GM18526 (cell line): ENCODE measurements around the gene ZNF786.

Experiments
- POLR2A ChIP-seq: IDR thresholded peaks from 3 replicates; pipeline ENCODE4 v1.6.1; 2011; ENCODE audit not compliant: insufficient read length; ENCODE audit errors: extremely low read depth

The ZNF786 gene, protein sequence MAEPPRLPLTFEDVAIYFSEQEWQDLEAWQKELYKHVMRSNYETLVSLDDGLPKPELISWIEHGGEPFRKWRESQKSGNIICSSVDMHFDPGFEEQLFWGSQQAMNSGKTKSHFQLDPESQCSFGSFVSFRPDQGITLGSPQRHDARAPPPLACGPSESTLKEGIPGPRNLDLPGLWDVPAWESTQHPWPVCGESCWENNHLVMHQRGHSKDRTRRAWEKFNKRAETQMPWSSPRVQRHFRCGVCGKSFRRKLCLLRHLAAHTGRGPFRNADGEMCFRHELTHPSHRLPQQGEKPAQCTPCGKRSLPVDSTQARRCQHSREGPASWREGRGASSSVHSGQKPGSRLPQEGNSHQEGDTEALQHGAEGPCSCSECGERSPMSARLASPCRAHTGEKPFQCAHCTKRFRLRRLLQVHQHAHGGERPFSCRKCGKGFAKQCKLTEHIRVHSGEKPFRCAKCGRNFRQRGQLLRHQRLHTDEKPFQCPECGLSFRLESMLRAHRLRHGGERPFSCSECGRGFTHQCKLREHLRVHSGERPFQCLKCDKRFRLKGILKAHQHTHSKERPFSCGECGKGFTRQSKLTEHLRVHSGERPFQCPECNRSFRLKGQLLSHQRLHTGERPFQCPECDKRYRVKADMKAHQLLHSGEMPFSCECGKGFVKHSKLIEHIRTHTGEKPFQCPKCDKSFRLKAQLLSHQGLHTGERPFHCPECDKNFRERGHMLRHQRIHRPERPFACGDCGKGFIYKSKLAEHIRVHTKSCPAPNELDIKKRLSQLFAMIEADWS

DNA sequence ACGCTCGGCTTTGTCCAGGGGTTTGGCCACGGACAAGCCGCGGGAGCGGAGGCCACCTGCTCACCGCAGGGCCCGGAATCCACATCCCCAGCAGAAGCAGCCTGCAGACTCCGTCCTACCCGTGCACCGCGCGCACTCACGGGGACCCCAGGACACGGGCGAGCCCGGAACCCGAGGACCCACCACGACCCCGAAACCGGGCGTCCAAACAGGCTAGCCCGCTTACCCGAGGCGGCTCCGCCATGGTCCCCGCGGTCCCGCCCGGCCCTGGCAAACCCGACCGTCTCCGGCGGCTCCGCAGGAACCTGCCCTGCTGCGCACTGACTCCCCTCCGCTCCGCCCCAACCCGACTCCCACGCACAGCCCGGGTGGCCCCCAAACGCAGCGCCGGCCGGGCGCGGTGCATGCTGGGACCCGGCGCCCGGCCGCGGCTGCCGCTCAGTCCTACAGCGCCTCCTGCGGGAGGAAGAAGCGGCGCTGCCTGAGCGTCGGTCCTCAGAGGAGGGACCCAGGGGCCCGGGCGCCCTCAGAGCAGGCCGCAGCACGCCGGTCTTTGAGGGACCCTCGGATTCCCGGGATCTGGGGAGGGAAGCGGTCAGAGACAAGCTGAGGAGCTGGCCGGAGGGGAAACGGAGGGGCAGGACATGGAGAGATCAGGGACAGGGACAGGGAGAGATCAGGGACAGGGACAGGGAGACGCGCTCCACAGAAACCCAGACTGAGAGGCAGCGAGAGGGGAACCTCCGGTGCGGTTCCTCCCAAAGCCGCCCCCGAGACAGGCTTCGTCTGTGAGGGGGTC lies at the start of gene ZNF786:
Gene ZNF786 (minus strand): TSS at position 322 of the 799 bp plus-strand sequence. CDS start 78 bp downstream, at position 244.
- peak; percentile 96 for TF ChIP-seq POLR2A

DNA sequence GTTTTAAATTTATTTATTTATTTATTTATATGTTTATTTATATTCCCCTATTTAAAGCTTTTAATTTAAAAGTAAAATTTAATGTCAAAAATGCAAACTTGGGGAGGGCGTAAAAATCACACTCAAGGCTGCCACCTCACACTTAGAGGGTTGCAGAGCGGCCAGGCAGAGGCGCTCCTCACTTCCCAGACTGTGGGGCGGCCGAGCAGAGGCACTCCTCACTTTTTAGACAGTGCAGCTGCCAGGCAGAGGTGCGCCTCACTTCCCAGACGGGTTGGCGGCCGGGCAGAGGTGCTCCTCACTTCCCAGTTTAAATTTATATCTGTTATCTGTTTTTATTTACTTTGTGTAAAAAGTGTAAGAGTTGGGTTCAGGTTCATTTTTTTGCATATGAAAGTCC lies 45.6 kb upstream of the ZNF786 start:
- TF ChIP-seq POLR2A: no peak

DNA sequence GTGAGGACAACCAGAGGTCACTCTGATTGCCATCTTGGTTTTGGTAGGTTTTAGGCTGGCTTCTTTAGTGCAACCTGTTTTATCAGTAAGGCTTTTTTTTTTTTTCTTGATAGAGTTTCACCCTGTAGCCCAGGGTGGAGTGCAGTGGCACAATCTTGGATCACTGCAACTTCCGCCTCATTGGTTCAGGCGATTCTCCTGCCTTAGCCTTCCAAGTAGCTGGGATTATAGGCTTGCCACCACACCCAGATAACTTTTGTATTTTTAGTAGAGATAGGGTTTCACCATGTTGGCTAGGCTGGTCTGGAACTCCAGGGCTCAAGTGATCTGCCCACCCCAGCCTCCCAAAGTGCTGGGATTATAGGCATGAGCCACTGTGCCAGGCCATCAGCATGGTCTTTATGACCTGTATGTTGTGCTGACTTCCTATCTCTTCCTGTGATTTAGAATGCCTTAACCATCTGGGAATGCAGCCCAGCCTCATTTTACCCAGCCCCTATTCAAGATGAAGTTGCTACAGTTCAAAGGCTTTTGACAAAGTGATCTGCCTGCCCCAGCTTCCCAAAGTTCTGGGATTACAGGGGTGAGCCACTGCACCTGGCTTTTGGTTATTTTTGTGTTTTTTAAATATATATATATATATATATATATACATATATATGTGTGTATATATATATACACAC lies 42.7 kb upstream of the ZNF786 start:
- no peak for TF ChIP-seq POLR2A

DNA sequence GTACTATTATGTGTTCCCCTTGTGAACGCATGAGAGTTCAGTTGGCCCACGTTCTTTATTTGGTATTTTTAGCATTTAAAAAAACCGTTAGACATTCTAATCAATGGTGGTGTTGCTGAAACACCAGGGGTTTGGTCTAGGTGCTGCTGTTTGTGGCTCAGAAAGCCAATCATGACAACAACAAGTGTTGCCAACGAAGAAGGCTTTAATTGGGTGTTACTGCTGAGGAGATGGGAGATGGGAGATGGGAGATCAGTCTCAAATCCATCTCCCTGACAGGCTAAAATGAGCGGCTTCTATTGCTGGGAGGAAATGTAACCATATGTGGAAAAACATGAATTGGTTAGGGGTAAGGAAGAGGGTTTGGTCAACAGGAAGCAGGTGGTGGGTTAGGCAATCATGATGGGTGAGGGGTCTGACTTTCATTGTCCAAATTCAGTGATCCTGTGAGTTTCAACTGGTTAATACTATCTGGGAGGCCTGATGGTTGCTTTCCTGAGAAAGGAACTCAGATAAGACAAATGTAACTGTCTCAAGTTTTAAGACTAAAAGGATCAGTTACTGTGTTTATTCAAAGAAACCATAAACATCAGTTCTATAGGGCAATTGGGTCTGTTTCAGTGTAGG lies 40.2 kb upstream of the ZNF786 start:
- TF ChIP-seq POLR2A: no peak

DNA sequence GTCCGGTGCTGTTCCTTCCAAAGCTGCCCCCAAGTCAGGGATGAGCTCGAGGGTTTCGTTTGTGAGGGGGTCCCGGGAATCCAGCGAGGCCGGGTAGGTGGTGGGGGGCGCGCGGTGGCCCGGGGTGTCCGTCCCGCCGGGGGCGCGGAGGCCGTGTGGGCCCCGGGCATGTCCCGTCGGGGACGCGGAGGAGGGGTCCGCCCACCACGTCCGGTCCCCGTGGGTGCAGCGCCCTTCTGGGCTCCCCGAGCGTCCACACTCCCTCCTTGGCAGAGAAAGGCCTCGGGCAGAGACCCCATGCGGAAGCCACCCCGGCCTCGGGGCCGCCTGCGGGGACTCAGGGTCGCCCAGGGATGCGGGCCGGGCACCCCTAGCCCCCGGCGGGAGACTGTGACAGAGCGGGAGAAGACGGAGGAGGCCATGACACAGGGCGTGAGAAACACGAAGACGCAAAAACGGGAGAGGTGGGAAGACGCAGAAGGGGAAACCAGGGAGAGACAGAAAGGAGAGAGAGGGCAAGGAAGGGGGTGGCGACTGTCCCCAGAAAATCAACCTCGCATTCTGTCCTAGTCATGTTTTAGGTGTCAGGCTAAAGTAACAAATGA lies 36.2 kb upstream of the ZNF786 start:
- TF ChIP-seq POLR2A: peak; percentile 4

DNA sequence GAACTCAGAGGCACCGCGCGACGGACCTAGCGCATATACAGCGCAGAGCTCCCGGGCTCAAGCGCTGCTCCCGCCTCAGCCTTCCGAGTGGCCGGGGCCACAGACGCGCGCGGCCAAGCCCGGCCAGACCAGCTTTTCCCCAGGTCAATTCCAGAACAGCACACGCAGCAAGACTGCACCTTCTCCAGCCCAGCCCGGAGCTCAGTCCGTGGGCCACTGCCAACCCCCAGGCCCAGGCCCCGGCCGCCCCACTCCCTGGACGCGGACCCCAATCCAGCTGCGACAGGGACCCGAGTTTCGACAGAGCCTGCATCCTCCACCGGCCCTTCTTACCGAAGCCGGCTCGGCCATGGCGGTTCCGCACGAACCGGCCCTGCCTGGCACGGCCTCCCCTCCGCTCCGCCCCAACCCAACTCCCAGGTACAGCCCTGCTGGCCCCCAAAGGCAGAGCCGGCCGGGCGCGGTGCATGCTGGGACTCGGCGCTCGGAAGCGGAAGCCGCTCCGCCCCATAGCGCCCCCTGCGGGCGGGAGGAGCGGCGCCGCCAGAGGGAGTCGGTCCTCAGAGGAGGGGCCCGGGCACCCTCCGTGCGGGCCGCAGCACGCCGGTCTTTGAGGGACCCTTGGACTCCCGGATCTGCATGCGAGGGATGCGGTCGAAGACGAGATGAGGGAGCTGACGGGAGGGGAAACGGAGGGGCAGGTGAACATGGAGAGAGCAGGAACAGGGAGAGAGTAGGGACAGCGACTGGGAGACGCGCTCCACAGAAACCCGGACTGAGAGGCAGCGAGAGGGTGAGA lies 35.5 kb upstream of the ZNF786 start, which contains the start of gene ZNF425:
Gene ZNF425 (minus strand): TSS at position 462 of the 799 bp plus-strand sequence. CDS start 111 bp downstream, at position 351.
- TF ChIP-seq POLR2A: peak; percentile 97

DNA sequence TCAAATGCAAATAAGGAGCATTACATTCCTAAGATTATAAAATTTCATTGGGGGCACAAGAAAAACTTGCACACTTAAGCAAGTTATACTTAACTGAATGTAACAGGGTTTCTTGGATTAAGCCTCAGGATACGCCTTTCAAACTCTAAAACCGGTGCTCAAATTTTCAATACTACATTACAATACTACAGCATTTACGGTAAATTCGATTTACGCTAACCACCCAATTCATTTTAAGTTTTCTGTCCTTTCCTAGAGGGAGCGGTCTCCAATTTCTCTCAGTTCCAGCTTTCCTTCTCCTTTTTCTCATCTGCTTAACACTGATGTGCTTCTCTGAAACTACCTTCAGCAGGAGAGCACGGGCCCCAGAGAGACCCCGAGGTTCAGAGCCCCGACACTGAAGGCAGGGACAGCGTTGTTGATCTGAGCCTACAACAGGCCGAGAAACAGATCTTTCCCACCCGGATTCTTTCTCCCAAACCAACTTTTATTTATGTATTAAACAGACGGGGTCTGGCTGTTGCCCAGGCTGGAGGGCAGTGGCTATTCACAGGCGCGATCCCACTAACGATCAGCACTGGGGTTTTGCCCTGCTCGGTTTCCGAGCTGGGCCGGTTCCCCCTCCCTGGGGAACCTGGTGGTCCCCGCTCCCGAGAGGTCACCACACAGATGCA lies 34.8 kb upstream of the ZNF786 start:
- TF ChIP-seq POLR2A: no peak

DNA sequence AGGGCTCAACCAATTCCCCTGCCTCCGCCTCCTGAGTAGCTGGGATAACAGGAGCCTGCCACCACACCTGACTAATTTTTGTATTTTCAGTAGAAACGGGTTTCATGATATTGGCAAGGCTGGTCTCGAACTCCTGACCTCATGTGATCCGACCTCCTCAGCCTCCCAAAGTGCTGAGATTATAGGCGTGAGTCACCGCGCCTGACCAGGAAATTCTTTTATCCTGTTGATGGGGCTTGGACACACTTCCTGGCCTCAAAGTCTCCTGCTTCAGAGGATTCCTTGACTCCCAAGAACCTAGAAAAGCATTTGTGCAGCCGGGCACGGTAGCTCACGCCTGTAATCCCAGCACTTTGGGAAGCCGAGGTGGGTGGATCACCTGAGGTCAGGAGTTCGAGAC lies 19.5 kb upstream of the ZNF786 start:
- TF ChIP-seq POLR2A: no peak

DNA sequence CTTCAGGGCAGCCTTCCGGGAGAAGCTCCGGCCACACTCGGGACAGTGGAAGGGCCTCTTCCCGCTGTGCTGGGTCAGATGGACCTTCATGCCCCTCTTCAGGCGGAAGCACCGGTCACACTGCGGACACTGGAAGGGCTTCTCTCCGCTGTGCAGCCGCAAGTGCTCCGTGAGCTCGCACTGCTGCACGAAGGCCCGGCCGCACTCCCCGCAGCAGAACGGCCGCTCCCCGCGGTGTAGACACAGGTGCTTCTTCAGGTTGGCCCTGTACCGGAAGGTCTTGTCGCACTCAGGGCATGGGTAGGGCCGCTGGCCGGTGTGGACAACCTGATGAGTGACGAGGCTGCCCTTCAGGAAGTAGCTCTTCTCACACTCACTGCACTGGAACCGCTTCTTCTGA lies 14.2 kb upstream of the ZNF786 start:
- TF ChIP-seq POLR2A: no peak

DNA sequence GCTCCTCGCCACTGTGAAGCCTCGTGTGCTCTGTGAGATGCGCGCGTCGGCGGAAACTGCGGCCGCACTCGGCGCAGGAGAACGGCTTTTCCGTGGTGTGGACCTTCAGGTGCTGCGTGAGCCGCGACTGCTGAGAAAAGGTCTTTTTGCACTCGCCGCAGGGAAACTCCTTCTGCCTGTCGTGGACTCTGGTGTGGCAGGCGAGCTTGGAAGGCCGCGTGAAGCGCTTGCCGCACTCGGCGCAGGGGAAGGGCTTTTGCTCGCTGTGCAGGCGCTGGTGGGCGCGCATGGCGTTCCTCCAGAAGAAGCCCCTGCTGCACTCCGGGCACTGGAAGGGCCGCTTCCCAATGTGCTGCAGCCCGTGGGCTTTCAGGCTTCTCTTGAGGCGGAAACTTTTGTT lies 13.7 kb upstream of the ZNF786 start:
- no peak for TF ChIP-seq POLR2A

DNA sequence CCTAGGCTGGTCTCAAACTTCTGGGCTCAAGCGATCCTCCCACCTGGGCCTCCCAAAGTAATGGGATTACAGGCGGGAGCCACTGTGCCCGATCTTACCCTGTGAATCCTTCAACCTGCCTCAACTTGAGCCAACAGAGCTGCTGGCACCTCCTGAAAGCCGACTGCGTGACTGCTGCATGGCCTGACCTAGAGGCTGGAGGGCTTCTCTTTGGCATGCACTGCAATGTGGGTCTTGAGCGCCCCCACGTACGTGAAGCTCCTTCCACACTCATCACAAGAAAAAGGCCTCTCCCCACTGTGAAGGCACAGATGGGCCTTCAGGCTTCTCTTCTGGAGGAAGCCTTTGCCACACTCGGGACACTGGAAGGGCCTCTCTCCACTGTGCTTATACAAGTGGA lies 12.9 kb upstream of the ZNF786 start:
- no peak for TF ChIP-seq POLR2A

DNA sequence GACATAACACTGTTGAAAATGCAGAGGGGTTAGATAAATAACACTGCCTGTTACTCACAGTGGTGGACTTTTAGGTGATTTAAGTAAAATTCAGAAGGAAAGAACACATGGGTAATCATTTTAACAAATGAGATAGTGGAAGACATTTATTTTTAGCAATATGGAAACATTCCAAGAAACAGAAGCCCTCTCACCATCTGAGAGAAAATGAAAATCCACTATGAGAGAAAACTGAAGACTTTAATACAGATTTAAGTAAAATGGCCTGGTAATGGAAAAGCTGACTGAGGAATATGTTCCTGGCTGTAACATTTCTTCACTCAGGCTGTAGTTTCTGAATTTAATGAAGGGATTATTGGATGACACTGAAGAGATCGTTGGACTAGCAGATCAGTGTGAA lies 12.1 kb upstream of the ZNF786 start:
- no peak for TF ChIP-seq POLR2A

DNA sequence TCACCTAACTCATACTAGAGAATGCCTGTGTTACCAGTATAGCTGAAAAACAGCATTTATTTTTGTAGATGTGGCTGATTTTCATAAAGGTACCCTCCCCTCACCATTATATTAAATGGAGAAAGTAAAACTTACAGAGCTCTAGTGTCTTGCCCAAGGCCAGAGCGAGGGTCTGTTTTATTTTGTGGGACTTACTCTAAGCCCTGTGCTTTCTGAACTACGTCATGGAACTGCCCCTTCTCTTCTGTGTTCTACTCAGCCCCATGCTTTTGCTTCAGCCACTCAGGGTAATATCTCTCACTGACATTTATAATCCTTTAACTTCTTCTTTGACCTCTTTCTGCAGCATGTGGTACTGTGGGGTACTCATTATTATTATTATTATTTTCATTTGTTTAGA lies 10.3 kb upstream of the ZNF786 start:
- no peak for TF ChIP-seq POLR2A
